Panc1 (cell line): ENCODE data around the gene SNTG2. TPM values are rescaled to one million over a fixed set of nuclear protein-coding genes. Genes with fewer than 3 reads are reported as not detected.

ENCODE experiments used
- ATAC-seq: fragments of 200-7000 bp; cut with Tn5 transposase; 2 replicates; pipeline ENCODE4 v1.9.1; 2020; ENCODE audit warnings: mild to moderate bottlenecking, moderate library complexity
- BruUV-seq: library from RNA; stranded (reverse); fragments of 400-500 nt; replicated peaks from 2 replicates; lab custom pipeline; 2021; lab: Mats Ljungman, UMichigan
- CTCF ChIA-PET: fragments of 300-600 bp; sonication (Branson Sonifier 250); formaldehyde crosslinking; loops from one replicate; lab custom pipeline; 2022; ENCODE audit warnings: antibody characterized with exemption; lab: Charles Lee
- POLR2A ChIA-PET: fragments of 300-600 bp; sonication (Branson Sonifier 250); formaldehyde crosslinking; loops from one replicate; lab custom pipeline; 2022; ENCODE audit warnings: antibody characterized with exemption; lab: Charles Lee
- DNase-seq: peaks from one replicate; pipeline ENCODE4 v3.0.0-alpha.2; 2010; ENCODE audit warnings: low read depth, low spot score
- H3K27ac ChIP-seq: 2 replicates; pipeline ENCODE4 v1.5.1; 2011; ENCODE audit warnings: mild to moderate bottlenecking, low read length, inconsistent platforms
- H3K27me3 ChIP-seq: fragments of 200-500 bp; sonication (Bioruptor generic); 2 replicates; pipeline ENCODE4 v1.6.0; 2014; ENCODE audit warnings: low read length, inconsistent platforms; ENCODE audit not compliant: control insufficient read depth, insufficient read depth
- H3K36me3 ChIP-seq: fragments of 200-500 bp; sonication (Bioruptor generic); 2 replicates; pipeline ENCODE4 v1.5.1; 2014; ENCODE audit warnings: inconsistent platforms, mild to moderate bottlenecking, low read length, moderate library complexity; ENCODE audit not compliant: control insufficient read depth, insufficient read depth
- H3K4me1 ChIP-seq: 2 replicates; pipeline ENCODE4 v1.5.1; 2011; ENCODE audit warnings: inconsistent platforms, mild to moderate bottlenecking, low read length, moderate library complexity; ENCODE audit not compliant: control insufficient read depth, insufficient read depth
- H3K4me3 ChIP-seq, 2 experiments: 2 replicates each; pipeline ENCODE4 v1.5.1; 2011 to 2012; ENCODE audit warnings: low read depth in 2 of 2, low read length in 2 of 2, mild to moderate bottlenecking in 2 of 2, inconsistent platforms in 1 of 2, moderate library complexity in 1 of 2
- H3K9me3 ChIP-seq: fragments of 200-500 bp; sonication (Bioruptor generic); 2 replicates; pipeline ENCODE4 v1.5.1; 2014; ENCODE audit warnings: low read depth, mild to moderate bottlenecking, inconsistent platforms, low read length, moderate library complexity; ENCODE audit not compliant: control insufficient read depth, insufficient read depth
- POLR2AphosphoS5 ChIP-seq: IDR thresholded peaks from 2 replicates; pipeline ENCODE4 v1.6.1; 2012; ENCODE audit warnings: mild to moderate bottlenecking, low read depth, low read length, moderate library complexity
- SIN3A ChIP-seq: IDR thresholded peaks from 2 replicates; pipeline ENCODE4 v1.6.1; 2012; ENCODE audit warnings: low read depth, mild to moderate bottlenecking, low read length, moderate library complexity, borderline replicate concordance; ENCODE audit not compliant: insufficient read depth
- TCF7L2 ChIP-seq: IDR thresholded peaks from 2 replicates; pipeline ENCODE4 v1.6.1; 2011; ENCODE audit warnings: mild to moderate bottlenecking, low read depth, low read length, inconsistent platforms
- in situ Hi-C: cut with HindIII; loops from 2 replicates; pipeline ENCODE4 v1.10.0; 2016; ENCODE audit warnings: low sequenced_read_pairs, low pct_unique_long_range_greater_than_20kb
- intact Hi-C: fragments of 100-400 bp; cut with micrococcal nuclease; formaldehyde crosslinking; loops from one replicate; pipeline ENCODE4 v1.10.0; 2022; ENCODE audit not compliant: unreplicated experiment
- total RNA-seq: library from RNA; stranded (reverse); gene quantifications from one replicate; pipeline ENCODE4 v1.2.1, GENCODE V29; 2021; ENCODE audit not compliant: unreplicated experiment
- TF ChIP-seq, protein P1 (sequence below), 2 experiments: IDR thresholded peaks; 2 replicates each; pipeline ENCODE4 v1.6.1; 2011 to 2012; ENCODE audit warnings: low read depth in 2 of 2, control low read depth in 1 of 2, low read length in 1 of 2, mild to moderate bottlenecking in 1 of 2, moderate library complexity in 1 of 2; ENCODE audit not compliant: insufficient read depth in 1 of 2
- TF ChIP-seq, protein P2 (sequence below): fragments of 450-650 bp; IDR thresholded peaks from 2 replicates; pipeline ENCODE4 v1.5.1; 2017; ENCODE audit warnings: mild to moderate bottlenecking

Gene SNTG2
- total RNA-seq, 1 experiment from 2014 or later = not detected

GRCh38 chr2:1375794-1376193 lies 425.1 kb downstream of the SNTG2 start:
- no peak for ATAC-seq
- no TSS peak for BruUV-seq

DNA sequence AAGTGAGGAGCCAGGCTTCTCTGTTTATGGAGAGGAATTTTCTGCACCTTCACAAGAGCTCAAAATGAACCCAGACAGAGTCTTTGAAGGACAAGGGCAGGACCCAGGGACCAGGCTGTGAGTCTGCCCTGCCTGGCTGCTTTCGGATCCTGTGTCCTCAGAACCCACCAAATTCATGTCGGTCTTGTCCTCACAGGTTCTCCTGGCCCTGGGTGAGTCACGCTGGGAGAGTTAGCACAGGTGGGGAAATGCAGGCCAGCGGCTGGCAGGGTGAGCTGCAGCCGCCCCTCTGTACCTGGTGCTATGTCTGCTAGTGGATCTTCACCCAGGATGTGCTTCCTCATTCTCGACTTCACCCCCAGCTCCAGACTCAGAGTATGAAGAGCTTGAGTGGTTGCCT lies 426.8 kb downstream of the SNTG2 start:
- Histone ChIP-seq H3K36me3 (no peaks in the 10 kb centered on the region), H3K9me3 (no peaks in the 10 kb centered on the region), H3K27ac (no peak overlapping the region), H3K27me3 (no peaks in the 10 kb centered on the region), H3K4me3 (no peak overlapping the region), H3K4me1 (no peaks in the 10 kb centered on the region)
- no TSS peak for BruUV-seq
- POLR2A ChIA-PET = no interaction called here
- CTCF ChIA-PET = no interaction called here
- intact Hi-C loops = no loop called here
- DNase-seq (no peak), ATAC-seq (no peak)
- in situ Hi-C loops = no loop called here
- TF ChIP-seq, protein P1, sequence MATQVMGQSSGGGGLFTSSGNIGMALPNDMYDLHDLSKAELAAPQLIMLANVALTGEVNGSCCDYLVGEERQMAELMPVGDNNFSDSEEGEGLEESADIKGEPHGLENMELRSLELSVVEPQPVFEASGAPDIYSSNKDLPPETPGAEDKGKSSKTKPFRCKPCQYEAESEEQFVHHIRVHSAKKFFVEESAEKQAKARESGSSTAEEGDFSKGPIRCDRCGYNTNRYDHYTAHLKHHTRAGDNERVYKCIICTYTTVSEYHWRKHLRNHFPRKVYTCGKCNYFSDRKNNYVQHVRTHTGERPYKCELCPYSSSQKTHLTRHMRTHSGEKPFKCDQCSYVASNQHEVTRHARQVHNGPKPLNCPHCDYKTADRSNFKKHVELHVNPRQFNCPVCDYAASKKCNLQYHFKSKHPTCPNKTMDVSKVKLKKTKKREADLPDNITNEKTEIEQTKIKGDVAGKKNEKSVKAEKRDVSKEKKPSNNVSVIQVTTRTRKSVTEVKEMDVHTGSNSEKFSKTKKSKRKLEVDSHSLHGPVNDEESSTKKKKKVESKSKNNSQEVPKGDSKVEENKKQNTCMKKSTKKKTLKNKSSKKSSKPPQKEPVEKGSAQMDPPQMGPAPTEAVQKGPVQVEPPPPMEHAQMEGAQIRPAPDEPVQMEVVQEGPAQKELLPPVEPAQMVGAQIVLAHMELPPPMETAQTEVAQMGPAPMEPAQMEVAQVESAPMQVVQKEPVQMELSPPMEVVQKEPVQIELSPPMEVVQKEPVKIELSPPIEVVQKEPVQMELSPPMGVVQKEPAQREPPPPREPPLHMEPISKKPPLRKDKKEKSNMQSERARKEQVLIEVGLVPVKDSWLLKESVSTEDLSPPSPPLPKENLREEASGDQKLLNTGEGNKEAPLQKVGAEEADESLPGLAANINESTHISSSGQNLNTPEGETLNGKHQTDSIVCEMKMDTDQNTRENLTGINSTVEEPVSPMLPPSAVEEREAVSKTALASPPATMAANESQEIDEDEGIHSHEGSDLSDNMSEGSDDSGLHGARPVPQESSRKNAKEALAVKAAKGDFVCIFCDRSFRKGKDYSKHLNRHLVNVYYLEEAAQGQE (IDR thresholded peaks at IDR 0.05; ENCODE audit: insufficient read depth in 1 of 2, low read depth in 2 of 2, low read length in 1 of 2) = no peak
- TF ChIP-seq POLR2AphosphoS5 = no peak
- TF ChIP-seq, protein P2, sequence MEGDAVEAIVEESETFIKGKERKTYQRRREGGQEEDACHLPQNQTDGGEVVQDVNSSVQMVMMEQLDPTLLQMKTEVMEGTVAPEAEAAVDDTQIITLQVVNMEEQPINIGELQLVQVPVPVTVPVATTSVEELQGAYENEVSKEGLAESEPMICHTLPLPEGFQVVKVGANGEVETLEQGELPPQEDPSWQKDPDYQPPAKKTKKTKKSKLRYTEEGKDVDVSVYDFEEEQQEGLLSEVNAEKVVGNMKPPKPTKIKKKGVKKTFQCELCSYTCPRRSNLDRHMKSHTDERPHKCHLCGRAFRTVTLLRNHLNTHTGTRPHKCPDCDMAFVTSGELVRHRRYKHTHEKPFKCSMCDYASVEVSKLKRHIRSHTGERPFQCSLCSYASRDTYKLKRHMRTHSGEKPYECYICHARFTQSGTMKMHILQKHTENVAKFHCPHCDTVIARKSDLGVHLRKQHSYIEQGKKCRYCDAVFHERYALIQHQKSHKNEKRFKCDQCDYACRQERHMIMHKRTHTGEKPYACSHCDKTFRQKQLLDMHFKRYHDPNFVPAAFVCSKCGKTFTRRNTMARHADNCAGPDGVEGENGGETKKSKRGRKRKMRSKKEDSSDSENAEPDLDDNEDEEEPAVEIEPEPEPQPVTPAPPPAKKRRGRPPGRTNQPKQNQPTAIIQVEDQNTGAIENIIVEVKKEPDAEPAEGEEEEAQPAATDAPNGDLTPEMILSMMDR = no peak
- TF ChIP-seq SIN3A = no peak
- no peak for TF ChIP-seq TCF7L2

More at GRCh38 chr2:1375794-1376193, 425.1 kb downstream of the SNTG2 start:
- H3K27me3 ChIP-seq = no peaks in the 10 kb centered on the region
- no peak overlapping the region for H3K4me3 ChIP-seq
- no peaks in the 10 kb centered on the region for H3K4me1 ChIP-seq
- POLR2A ChIA-PET = no interaction called here
- TF ChIP-seq TCF7L2 (no peak), SIN3A (no peak), POLR2AphosphoS5 (no peak)
- TF ChIP-seq, protein P1 (IDR thresholded peaks at IDR 0.05; ENCODE audit: insufficient read depth in 1 of 2, low read depth in 2 of 2, low read length in 1 of 2) = no peak
- TF ChIP-seq, protein P2 = no peak
- no peaks in the 10 kb centered on the region for H3K36me3 ChIP-seq
- H3K9me3 ChIP-seq = no peaks in the 10 kb centered on the region
- in situ Hi-C loops = no loop called here
- CTCF ChIA-PET = no interaction called here
- intact Hi-C loops = no loop called here
- no peak overlapping the region for H3K27ac ChIP-seq
- DNase-seq = no peak
